IMR-90 (cell line): ENCODE measurements around the gene KCNG4. TPM values are rescaled to one million over a fixed set of nuclear protein-coding genes. Genes with fewer than 3 reads are reported as not detected.

Experiments used
- ATAC-seq: fragments of 200-7000 bp; cut with Tn5 transposase; 2 replicates; pipeline ENCODE4 v1.9.1; 2020; ENCODE audit warnings: low read depth, mild to moderate bottlenecking, moderate library complexity
- BruUV-seq: library from RNA; stranded (reverse); fragments of 400-500 nt; replicated peaks from 2 replicates; lab custom pipeline; 2021; lab: Mats Ljungman, UMichigan
- CTCF ChIA-PET: fragments of 300-600 bp; formaldehyde crosslinking; extraction: SDS; loops from one replicate; lab custom pipeline; 2021; ENCODE audit warnings: antibody characterized with exemption; lab: Yijun Ruan, JAX
- POLR2A ChIA-PET: fragments of 300-600 bp; sonication (Branson Sonifier 250); formaldehyde crosslinking; loops from one replicate; lab custom pipeline; 2022; ENCODE audit warnings: antibody characterized with exemption; ENCODE audit not compliant: unreplicated experiment; lab: Charles Lee
- DNase-seq: peaks from one replicate; pipeline ENCODE4 v3.0.0; 2013
- H2AFZ ChIP-seq: replicated peaks from 2 replicates; pipeline ENCODE3; 2013; ENCODE audit warnings: low read length, mild to moderate bottlenecking; ENCODE audit not compliant: poor library complexity
- H2AK5ac ChIP-seq: 2 replicates; pipeline ENCODE4 v1.6.1; 2013; ENCODE audit warnings: low read depth, low read length, inconsistent platforms
- H2AK9ac ChIP-seq: replicated peaks from 2 replicates; pipeline ENCODE3; 2013; ENCODE audit warnings: mild to moderate bottlenecking, low read depth, low read length, moderate library complexity; ENCODE audit not compliant: poor library complexity
- H2BK120ac ChIP-seq: 2 replicates; pipeline ENCODE4 v1.6.1; 2013; ENCODE audit warnings: low read depth, low read length, inconsistent platforms
- H2BK15ac ChIP-seq: 3 replicates; pipeline ENCODE4 v1.6.1; 2013; ENCODE audit warnings: low read depth, low read length, inconsistent platforms
- H2BK20ac ChIP-seq: 2 replicates; pipeline ENCODE4 v1.6.1; 2013; ENCODE audit warnings: low read depth, mild to moderate bottlenecking, inconsistent platforms, low read length, moderate library complexity
- H2BK5ac ChIP-seq: 2 replicates; pipeline ENCODE4 v1.6.1; 2013; ENCODE audit warnings: mild to moderate bottlenecking, low read depth, low read length, inconsistent platforms; ENCODE audit not compliant: poor library complexity, severe bottlenecking
- H3K14ac ChIP-seq: replicated peaks from 2 replicates; pipeline ENCODE4 v1.6.1; 2013; ENCODE audit warnings: low read depth, low read length, inconsistent platforms
- H3K18ac ChIP-seq: 2 replicates; pipeline ENCODE4 v1.6.1; 2013; ENCODE audit warnings: low read depth, low read length, control low read depth
- H3K23ac ChIP-seq: 2 replicates; pipeline ENCODE4 v1.6.1; 2013; ENCODE audit warnings: low read depth, low read length, inconsistent platforms
- H3K27ac ChIP-seq: 2 replicates; pipeline ENCODE4 v1.5.1; 2013; ENCODE audit warnings: mild to moderate bottlenecking, control low read depth, low read length; ENCODE audit not compliant: insufficient read depth
- H3K27me3 ChIP-seq: 2 replicates; pipeline ENCODE4 v1.6.1; 2013; ENCODE audit warnings: low read length; ENCODE audit not compliant: control insufficient read depth, insufficient read depth
- H3K36me3 ChIP-seq: 2 replicates; pipeline ENCODE4 v1.6.1; 2013; ENCODE audit warnings: low read length, mixed read lengths; ENCODE audit not compliant: control insufficient read depth, insufficient read depth
- H3K4ac ChIP-seq: 2 replicates; pipeline ENCODE4 v1.6.1; 2013; ENCODE audit warnings: low read depth, low read length, inconsistent platforms
- H3K4me1 ChIP-seq: 2 replicates; pipeline ENCODE4 v1.6.1; 2013; ENCODE audit warnings: low read length, mixed read lengths; ENCODE audit not compliant: control insufficient read depth, insufficient read depth
- H3K4me2 ChIP-seq: 2 replicates; pipeline ENCODE4 v1.6.1; 2013; ENCODE audit warnings: low read depth, mild to moderate bottlenecking, control low read depth, low read length, moderate library complexity
- H3K4me3 ChIP-seq: 2 replicates; pipeline ENCODE4 v1.5.1; 2013; ENCODE audit warnings: low read depth, mild to moderate bottlenecking, control low read depth, low read length, moderate library complexity; ENCODE audit not compliant: insufficient read depth
- H3K56ac ChIP-seq: 2 replicates; pipeline ENCODE4 v1.6.1; 2013; ENCODE audit warnings: low read length, inconsistent platforms; ENCODE audit not compliant: insufficient read depth; ENCODE audit errors: extremely low read depth
- H3K79me1 ChIP-seq, 2 experiments: 2 replicates each; pipeline ENCODE4 v1.6.1; 2013; ENCODE audit warnings: low read length in 2 of 2, inconsistent platforms in 1 of 2, low read depth in 1 of 2
- H3K9ac ChIP-seq: 2 replicates; pipeline ENCODE4 v1.6.1; 2013; ENCODE audit warnings: low read depth, low read length, control low read depth
- H3K9me1 ChIP-seq: 2 replicates; pipeline ENCODE4 v1.6.1; 2013; ENCODE audit warnings: low read length, inconsistent platforms; ENCODE audit not compliant: insufficient read depth
- H3K9me3 ChIP-seq: 2 replicates; pipeline ENCODE4 v1.6.1; 2013; ENCODE audit warnings: low read length; ENCODE audit not compliant: control insufficient read depth, insufficient read depth
- H4K20me1 ChIP-seq: 2 replicates; pipeline ENCODE4 v1.6.1; 2013; ENCODE audit warnings: low read length, inconsistent platforms; ENCODE audit not compliant: insufficient read depth
- H4K5ac ChIP-seq: 2 replicates; pipeline ENCODE4 v1.6.1; 2013; ENCODE audit warnings: mild to moderate bottlenecking, low read depth, low read length, control low read depth
- H4K8ac ChIP-seq, 2 experiments: 2 replicates each; pipeline ENCODE4 v1.6.1; 2013; ENCODE audit warnings: low read depth in 2 of 2, low read length in 2 of 2, control low read depth in 1 of 2, inconsistent platforms in 1 of 2
- H4K91ac ChIP-seq: 2 replicates; pipeline ENCODE4 v1.6.1; 2013; ENCODE audit warnings: low read depth, low read length, inconsistent platforms; ENCODE audit not compliant: insufficient read depth
- CHD1 ChIP-seq: IDR thresholded peaks from 2 replicates; pipeline ENCODE4 v1.6.1; 2012; ENCODE audit warnings: low read depth, low read length, improper control_type of control experiment
- CTCF ChIP-seq: conservative IDR thresholded peaks from 2 replicates; pipeline ENCODE4 v1.5.1; 2012; ENCODE audit warnings: mild to moderate bottlenecking, low read depth, low read length, improper control_type of control experiment
- ELK1 ChIP-seq: fragments of 150-350 bp; IDR thresholded peaks from 2 replicates; pipeline ENCODE4 v1.6.1; 2016; ENCODE audit warnings: low read depth, mild to moderate bottlenecking, low read length, moderate library complexity, borderline replicate concordance
- FOS ChIP-seq: fragments of 150-350 bp; IDR thresholded peaks from 2 replicates; pipeline ENCODE4 v1.6.1; 2016; ENCODE audit warnings: low read depth, low read length
- MAZ ChIP-seq: IDR thresholded peaks from 2 replicates; pipeline ENCODE4 v1.6.1; 2012; ENCODE audit warnings: low read depth, mild to moderate bottlenecking, low read length, improper control_type of control experiment, moderate library complexity, borderline replicate concordance
- NFE2L2 ChIP-seq: fragments of 150-350 bp; IDR thresholded peaks from 2 replicates; pipeline ENCODE4 v1.6.1; 2016; ENCODE audit warnings: low read depth, mild to moderate bottlenecking, low read length
- POLR2A ChIP-seq: IDR thresholded peaks from 2 replicates; pipeline ENCODE4 v1.6.1; 2012; ENCODE audit warnings: mild to moderate bottlenecking, low read depth, low read length
- RAD21 ChIP-seq: IDR thresholded peaks from 2 replicates; pipeline ENCODE4 v1.6.1; 2012; ENCODE audit warnings: low read length, improper control_type of control experiment
- RCOR1 ChIP-seq: IDR thresholded peaks from 2 replicates; pipeline ENCODE4 v1.6.1; 2012; ENCODE audit warnings: mild to moderate bottlenecking, low read length, improper control_type of control experiment; ENCODE audit not compliant: insufficient replicate concordance
- SMC3 ChIP-seq: fragments of 150-350 bp; IDR thresholded peaks from 2 replicates; pipeline ENCODE4 v1.6.1; 2016; ENCODE audit warnings: low read depth, mild to moderate bottlenecking, antibody characterized with exemption, low read length, moderate library complexity
- WGBS, 2 experiments: methylation state at CpG; one replicate each; pipeline versions ENCODE4 v1.1.5 to v1.1.7; 2013; ENCODE audit warnings: missing lambda C conversion rate in 2 of 2; ENCODE audit not compliant: insufficient read length in 1 of 2; ENCODE audit errors: extremely low coverage in 2 of 2; 5-methylcytosine and 5-hydroxymethylcytosine counted together
- dilution Hi-C: fragments of 300-500 bp; cut with HindIII; formaldehyde crosslinking; loops from one replicate; pipeline ENCODE4 v1.14.3; 2018; ENCODE audit warnings: low sequenced_read_pairs; ENCODE audit not compliant: unreplicated experiment
- in situ Hi-C: fragments of 300-500 bp; cut with MboI; formaldehyde crosslinking; loops from 3 replicates; pipeline ENCODE4 v1.14.3; 2019; ENCODE audit warnings: low sequenced_read_pairs, inconsistent platforms, mixed read lengths
- intact Hi-C: fragments of 100-400 bp; cut with micrococcal nuclease; formaldehyde crosslinking; loops from 2 replicates; pipeline ENCODE4 v1.10.0; 2022
- polyA plus RNA-seq, 3 experiments: library from polyadenylated mRNA; depleted of rRNA; stranded (reverse); fragments of >200 nt; gene quantifications; 2 replicates each; pipeline ENCODE4 v1.2.3, GENCODE V29; 2012; ENCODE audit warnings: low replicate concordance in 1 of 3
- total RNA-seq: library from RNA; depleted of rRNA; stranded (reverse); fragments of >200 nt; gene quantifications from 2 replicates; pipeline ENCODE4 v1.2.3, GENCODE V29; 2012
- TF ChIP-seq, protein P1 (sequence below): fragments of 150-350 bp; IDR thresholded peaks from 2 replicates; pipeline ENCODE4 v1.6.1; 2017; ENCODE audit warnings: mild to moderate bottlenecking, antibody characterized with exemption, low read length, low read depth

The KCNG4 gene
- total and polyA plus RNA-seq, 2 of the 4 experiments (the other 2 are of a cell fraction): not detected

DNA sequence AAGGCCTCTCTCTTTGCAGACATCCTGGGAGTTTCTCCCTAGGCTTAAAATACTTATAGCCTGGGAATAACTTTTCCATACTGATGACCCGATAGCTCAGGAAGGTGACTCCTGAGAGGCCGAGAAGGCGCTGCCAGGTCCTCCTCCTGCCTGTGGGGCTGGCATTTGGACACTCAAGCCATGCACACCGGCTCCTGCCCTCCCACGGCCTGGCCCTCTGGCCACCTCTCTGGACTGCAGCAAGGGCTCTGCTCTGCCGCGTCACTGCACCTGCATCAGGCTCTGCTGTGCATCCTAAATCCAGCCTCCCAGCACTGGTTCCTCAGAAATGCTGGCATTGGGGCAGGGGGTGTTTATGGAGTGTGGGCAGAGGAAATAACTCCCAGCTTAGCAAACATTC, 14.2 kb downstream of the KCNG4 start (continued):
- TF ChIP-seq CTCF: no peak

GRCh38 chr16:84225126-84225525, 14.7 kb downstream of the KCNG4 start:
- Histone ChIP-seq H2BK5ac (no peak overlapping the region), H3K4me1 (peaks cover 10% of the 10 kb centered on the region), H2AK9ac (no peak overlapping the region), H4K91ac (no peak overlapping the region), H4K5ac (no peak overlapping the region), H3K4ac (no peak overlapping the region), H3K9me1 (peaks cover 6% of the 10 kb centered on the region; the same call in 1 of the 2 replicates), H4K8ac (no peak overlapping the region), H3K18ac (no peak overlapping the region), H3K4me3 (no peak overlapping the region), H3K36me3 (no peaks in the 10 kb centered on the region), H2BK120ac (no peak overlapping the region), H3K27me3 (peaks cover 8% of the 10 kb centered on the region; the same call in 1 of the 2 replicates), H2AK5ac (no peak overlapping the region), H3K14ac (no peak overlapping the region), H2BK20ac (no peak overlapping the region), H3K56ac (no peak overlapping the region), H3K27ac (no peak overlapping the region), H3K9me3 (no peaks in the 10 kb centered on the region), H3K4me2 (no peak overlapping the region), H3K9ac (no peak overlapping the region), H2BK15ac (no peak overlapping the region), H3K23ac (no peak overlapping the region), H4K20me1 (no peaks in the 10 kb centered on the region), H3K79me1 (no peaks in the 10 kb centered on the region), H2AFZ (no peak overlapping the region)
- ATAC-seq: no peak
- in situ Hi-C loops: no loop called here
- dilution Hi-C loops: no loop called here
- no CpG with 5 or more reads among the region's 3 CpGs for WGBS, 2 experiments
- BruUV-seq: no TSS peak
- DNase-seq: no peak
- POLR2A ChIA-PET: no interaction called here
- intact Hi-C loops: no loop called here
- CTCF ChIA-PET: no interaction called here
- TF ChIP-seq NFE2L2 (no peak), RCOR1 (no peak), FOS (no peak), CHD1 (no peak), RAD21 (no peak), MAZ (no peak), ELK1 (no peak), SMC3 (no peak), CTCF (no peak), POLR2A (no peak)
- TF ChIP-seq, protein P1, sequence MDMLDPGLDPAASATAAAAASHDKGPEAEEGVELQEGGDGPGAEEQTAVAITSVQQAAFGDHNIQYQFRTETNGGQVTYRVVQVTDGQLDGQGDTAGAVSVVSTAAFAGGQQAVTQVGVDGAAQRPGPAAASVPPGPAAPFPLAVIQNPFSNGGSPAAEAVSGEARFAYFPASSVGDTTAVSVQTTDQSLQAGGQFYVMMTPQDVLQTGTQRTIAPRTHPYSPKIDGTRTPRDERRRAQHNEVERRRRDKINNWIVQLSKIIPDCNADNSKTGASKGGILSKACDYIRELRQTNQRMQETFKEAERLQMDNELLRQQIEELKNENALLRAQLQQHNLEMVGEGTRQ: no peak
